HG03460 (cell line): ENCODE results near the gene GPRC5C.
"Not testable (repeated sequence)": the region's sequence is repeated elsewhere in the genome, so short reads cannot be mapped to it uniquely, and the experiment has no call there.

Source experiments
- ATAC-seq: cut with Tn5 transposase; IDR thresholded peaks from one replicate; pipeline ENCODE4 v1.9.1; 2021; ENCODE audit not compliant: unreplicated experiment

Gene GPRC5C

GRCh38 chr17:74404789-74405188 lies 27.1 kb upstream of the GPRC5C start:
- ATAC-seq = no peak

DNA sequence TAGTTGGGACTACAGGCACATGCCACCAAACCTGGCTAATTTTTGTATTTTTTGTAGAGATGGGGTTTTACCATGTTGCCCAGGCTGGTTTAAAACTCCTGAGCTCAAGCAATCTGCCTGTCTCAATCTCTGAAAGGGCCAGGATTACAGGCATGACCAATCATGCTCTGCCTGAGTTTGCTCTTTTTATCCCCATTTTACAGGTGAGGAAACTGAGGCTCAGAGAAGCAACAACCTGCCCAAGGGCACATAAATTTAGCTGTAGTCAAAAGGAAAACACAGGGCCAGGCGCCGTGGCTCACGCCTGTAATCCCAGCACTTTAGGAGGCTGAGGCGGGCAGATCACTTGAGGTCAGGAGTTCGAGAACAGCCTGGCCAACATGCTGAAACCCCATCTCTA lies 26.6 kb upstream of the GPRC5C start:
- ATAC-seq = not testable (repeated sequence)

DNA sequence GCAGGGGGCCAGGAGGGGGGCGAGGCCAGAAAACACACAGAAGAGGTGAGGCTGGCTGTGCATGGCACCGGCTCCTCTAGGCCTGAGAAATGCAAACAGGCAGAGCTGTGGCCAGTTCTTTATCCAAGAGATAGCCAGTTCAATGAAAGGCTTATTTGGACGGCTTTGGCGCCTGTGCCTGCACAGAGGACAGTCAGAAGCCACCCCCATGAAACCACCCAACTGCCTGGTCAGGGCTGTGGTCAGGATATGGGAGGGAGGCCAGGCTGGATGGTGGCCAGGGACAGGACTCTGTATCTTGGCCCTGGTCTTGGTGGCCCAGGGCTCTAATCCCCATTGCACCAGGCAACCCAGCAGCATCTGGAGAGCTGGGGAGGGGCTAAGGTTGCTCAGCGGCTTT lies 24.5 kb upstream of the GPRC5C start:
- ATAC-seq = no peak

- ATAC-seq = no peak
These were observed 23.6 kb upstream of the GPRC5C start for GRCh38 chr17:74408262-74408661.

- no peak for ATAC-seq
These were observed 23.1 kb upstream of the GPRC5C start for GRCh38 chr17:74408815-74409214.

DNA sequence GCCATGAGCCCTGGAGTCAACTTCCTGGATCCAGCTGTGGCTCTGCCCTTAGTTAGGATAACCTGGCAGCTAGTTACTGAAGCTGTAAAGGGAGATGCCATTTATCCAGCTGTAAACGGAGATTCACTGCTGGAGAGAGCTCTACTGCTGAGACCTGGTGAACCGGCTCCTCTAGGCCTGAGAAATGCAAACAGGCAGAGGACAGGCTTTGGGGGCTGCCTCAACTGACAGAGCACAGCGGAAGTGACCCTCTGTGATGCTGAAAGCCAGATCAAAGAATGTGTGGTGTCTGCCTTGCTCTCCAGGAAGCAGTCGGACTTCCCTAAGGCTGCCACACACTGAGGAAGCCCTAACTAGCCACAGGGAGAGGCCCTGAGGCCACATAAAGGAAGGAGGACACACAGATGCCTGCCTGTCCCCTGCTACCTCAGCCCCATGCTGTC lies 21.9 kb upstream of the GPRC5C start:
- ATAC-seq = no peak

- no peak for ATAC-seq
These were observed 19.3 kb upstream of the GPRC5C start for GRCh38 chr17:74412581-74412980.

DNA sequence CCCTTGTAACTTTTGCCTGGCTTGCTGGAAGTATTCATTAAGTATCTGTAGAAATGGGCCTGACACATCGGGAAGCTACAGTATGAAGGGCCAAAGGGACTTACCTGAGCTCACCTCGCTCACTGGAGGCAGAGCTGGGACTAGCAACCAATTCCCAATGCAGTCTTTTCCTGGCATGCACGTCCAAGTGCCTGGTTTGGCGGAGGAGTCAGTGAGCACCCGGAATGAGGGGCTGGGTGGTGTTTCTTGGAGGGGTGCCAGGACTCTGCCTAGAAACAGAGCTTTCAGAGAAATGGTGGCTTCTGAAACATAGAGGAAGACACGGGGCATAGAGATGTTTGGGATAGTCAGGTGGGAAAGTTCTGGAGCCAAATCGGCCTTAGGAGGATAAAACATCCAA lies 18.4 kb upstream of the GPRC5C start:
- ATAC-seq = no peak

GRCh38 chr17:74414510-74414909 lies 17.4 kb upstream of the GPRC5C start:
- ATAC-seq = no peak

DNA sequence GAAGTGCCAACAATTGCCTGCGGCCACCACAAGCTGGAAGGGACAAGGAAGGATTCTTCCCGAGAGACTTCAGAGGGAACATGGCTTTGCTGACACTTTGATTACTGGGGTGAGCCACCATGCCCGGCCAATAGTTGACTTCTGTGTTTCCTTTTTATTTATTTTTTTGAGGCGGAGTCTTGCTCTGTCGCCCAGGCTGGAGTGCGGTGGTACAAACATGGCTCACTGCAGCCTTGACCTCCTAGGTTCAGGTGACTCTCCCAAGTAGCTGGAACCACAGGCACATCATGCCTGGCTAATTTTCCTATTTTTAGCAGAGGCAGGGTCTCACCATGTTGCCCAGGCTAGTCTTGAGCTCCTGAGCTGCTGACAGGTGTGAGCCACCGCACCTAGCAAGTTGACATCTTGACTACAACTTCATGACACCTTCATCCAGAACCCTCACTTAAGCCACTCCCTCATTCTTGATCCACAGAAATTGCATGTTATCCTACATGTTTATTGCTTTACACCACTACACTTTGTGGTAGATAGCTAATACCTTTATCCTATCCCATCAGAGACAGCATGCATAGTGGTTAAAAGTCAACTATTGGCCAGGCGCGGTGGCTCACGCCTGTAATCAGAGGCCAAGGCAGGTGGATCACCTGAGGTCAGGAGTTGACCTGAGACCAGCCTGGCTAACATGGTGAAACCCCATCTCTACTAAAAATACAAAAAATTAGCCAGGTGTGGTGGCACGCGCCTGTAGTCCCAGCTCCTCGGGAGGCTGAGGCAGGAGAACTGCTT lies 16.1 kb upstream of the GPRC5C start:
- no peak for ATAC-seq

DNA sequence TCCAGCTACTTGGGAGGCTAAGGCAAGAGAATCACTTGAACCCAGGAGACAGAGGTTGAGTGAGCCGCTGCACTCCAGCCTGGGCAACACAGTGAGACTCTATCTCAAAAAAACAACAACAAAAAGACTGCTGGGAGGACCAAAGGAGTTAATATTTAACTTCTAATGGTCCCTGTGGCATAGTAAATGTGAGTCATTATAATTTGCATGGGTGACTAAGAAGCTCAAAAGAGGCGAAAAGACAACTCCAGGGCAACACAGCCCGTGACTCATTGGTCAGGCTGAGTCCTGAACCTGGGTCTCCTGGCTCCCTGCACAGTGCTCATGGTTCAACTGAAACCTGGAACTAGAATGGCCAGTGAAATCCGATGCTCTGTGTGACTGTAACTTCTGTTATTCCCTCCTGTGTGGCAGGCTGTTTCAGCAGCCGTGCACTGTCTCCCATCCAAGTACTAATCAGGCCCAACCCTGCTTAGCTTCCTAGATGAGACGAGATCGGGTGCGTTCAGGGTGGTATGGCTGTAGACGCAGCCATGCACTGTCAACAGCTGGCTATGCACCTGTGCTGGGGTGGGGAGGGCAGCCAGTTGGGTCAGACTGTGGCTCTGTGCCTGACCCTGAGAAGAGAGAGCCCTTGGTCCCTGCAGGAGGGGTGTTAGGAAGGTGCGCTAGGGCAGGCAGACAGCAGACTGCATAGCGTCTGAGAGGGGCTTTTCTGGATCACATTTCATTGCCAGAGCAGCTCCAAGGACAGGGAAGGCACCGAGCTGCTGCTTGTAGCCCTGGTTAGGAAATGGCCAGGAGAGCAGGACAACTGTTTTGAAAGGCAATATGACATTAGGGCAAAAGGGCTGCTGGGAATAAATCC lies 14.5 kb upstream of the GPRC5C start:
- peak; percentile 71 for ATAC-seq

DNA sequence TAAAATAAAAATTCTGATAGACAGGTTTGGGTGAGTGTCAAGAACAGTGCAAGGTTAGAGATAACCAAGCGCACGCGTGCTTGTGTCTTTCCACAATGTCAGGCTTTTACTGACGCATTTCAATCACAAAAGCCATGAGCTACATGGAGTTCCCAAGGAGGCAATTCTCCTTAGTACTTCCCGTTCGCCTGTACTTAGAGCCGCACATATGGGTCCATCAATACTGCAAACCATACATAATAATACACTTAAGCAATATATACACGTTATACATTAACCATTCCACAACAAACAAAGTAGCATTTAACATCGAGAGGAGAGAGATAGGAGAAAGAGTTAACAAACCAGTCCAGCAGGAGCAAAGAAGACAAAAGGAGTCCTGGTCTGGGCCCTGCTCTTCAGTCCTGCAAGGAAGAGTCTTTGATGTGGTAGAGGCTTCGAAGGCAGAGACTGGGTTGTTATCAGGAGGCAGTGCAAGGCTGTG lies 11.9 kb upstream of the GPRC5C start:
- no peak for ATAC-seq

DNA sequence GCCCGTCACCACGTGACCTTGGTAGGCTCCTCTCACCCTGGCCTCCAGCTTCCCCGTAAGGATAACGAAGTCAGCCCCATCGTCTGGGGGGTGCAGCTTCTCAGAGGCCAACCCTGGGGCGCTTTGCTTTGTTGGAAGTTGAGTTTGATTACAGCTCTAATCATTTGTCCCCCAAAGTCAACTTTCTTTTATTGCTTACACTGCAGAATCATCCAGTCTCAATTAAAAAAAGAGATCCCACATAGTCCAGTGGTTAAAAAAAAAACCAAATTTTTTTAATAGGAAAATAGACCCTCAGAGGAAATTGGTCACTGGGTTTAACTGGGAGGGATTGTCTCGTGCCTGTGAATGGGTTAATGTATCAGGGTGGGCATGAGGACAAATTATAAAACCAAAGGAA lies 7.8 kb upstream of the GPRC5C start:
- no peak for ATAC-seq

DNA sequence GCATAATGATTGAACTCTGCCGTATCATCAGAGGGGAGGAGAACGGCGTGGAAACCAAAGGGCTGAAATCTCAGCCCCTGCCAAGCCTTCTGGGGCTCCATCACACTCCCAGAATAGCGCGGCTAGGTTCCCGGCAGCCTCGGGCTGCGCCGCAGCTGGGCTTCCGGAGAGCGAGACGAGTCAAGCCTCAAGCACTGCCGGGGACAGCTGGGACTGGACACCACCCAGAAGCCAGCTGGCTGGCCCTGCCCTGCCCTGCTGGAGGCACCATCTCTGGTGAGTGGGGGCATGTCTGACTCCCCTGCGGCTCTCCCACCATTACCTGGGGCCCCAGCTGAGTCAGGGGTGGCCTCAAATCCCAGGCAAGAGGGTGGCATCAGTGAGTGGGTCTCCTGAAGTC lies 7.2 kb upstream of the GPRC5C start:
- no peak for ATAC-seq

- no peak for ATAC-seq
These were observed 5.3 kb upstream of the GPRC5C start for GRCh38 chr17:74426551-74427047.

DNA sequence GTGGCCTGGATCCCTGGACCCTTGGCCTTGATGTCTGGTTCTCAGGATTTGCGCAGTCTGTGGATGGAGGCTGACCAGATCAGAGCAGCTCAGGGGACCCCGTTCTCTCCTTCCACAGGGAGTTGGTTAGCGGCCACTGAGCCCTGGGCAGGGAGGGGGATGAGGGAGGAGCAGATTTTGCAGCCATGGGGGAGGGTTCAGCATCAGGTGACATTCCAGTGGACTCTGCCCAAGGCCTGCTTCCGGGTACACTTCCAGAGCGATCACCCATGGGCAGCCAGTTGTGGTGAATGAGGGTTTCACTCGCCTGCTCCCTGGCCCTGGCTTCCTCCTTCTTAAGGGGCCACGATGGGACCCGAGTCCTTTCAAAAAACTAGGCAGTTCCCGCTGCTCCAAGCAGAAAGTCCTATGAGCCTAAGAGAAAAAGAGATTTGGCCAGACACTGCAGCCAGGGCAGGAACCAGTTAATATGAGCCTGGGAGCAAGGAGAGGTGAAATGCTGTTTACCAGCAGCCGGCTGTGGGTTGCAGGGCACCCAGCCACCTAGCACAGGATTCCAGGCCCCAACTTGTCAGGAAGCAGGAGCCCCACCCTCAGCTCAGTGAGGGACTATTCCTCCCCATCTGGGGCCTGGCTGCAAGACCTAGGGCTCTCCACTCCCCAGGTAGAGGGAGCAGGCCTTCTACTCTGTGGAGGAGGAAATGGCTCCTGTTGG lies 4.7 kb upstream of the GPRC5C start:
- no peak for ATAC-seq

DNA sequence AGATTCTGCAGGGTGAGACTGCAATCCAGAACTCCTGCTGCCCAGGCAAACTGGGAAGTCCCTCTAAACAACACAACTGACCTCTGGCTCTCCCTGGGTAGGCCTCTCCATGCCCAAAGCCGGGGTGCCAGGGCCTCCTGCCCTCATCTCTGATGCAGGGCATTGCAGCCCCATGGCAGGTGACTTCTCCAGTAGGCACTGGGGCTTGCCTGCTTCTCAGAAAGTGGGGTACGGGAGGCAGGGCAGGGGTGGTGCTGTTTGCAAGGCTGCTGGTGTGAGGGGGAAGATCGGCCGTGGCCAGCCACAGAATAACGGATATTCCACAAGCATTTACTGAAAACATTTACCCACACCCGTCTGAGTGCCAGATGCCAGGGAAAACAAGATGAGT lies 4.1 kb upstream of the GPRC5C start:
- no peak for ATAC-seq

DNA sequence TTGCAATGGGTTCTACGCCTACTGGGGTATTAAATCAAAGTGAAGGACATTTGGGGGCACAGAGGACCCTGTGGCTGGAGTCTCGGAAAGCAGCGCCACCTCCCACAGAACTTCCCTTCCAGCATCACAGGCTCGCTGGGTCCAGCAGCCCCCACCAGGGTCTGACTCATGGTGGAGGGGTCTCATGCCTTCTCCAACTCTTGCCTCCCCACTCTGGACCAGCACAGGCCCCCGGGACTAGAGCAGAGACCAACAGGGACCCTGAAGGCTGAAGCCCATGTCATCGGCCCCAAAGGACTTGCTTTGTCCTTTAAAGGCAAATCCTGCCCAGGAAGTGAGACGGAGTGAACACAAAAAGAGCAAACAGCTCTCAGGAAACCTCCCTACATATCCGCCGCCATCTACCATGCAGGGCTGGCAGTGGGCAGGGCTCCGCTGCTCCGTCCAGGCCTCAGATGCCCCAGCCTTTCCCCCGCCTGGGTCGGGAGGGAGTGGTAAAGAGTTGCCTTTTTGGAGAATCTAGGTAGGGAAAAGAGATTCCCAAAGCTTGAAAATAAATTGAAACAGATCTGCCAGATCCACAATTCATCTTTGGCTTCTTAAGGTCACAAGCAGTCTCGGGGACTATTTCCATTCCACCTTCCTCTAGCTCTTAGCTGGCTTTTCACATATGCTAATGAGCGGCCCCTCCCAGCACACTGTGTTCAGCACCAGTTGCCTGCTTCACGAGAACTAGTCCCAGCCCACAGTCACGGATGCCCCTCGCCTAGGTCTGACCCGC lies 2.1 kb upstream of the GPRC5C start:
- ATAC-seq = peak; percentile 6

- no peak for ATAC-seq
These were observed 1.5 kb upstream of the GPRC5C start for GRCh38 chr17:74430385-74430705.

GRCh38 chr17:74430706-74431567 lies 951 bp upstream of the GPRC5C start:
- peak; percentile 46 for ATAC-seq
